Measurements from ENCODE around the gene GNG12. TPM values are rescaled to one million over a fixed set of nuclear protein-coding genes. Genes with fewer than 3 reads are reported as not detected.

Gene GNG12
- total RNA-seq, 1 experiment from 2014 or later: 102 TPM

- Histone ChIP-seq H3F3A (ENCODE audit: insufficient read depth, low read depth) (peaks cover 59% of the 10 kb centered on the region), H3K9me3 (ENCODE audit: insufficient read depth, low read depth) (no peaks in the 10 kb centered on the region), H3K27ac (peak overlapping the region; percentile 99), H3K27me3 (ENCODE audit: insufficient read depth, low read depth) (no peaks in the 10 kb centered on the region), H3K4me2 (peak overlapping the region; percentile 85), H2AFZ (no peak overlapping the region), H3K9me2 (ENCODE audit: insufficient read depth) (no peaks in the 10 kb centered on the region), H3K36me3 (ENCODE audit: low read depth) (peaks cover 15% of the 10 kb centered on the region), H4K20me1 (ENCODE audit: insufficient read depth) (no peaks in the 10 kb centered on the region), H3K4me1 (replicated peaks; ENCODE audit: insufficient read depth) (peaks cover 62% of the 10 kb centered on the region), H3K4me3 (peak overlapping the region; percentile 52; the same call in 1 of the 2 replicates), H3K79me2 (ENCODE audit: low read depth) (peaks cover 30% of the 10 kb centered on the region)
- TF ChIP-seq EZH2 (IDR thresholded peaks at IDR 0.05; ENCODE audit: low read depth) (no peak), CTCF (conservative IDR thresholded peaks at IDR 0.05) (no peak)
- ChIA-PET CTCF (no interaction called here), POLR2A (ENCODE audit: unreplicated experiment) (interaction anchor here (0.6 to 2.4 kb wide), 7 partner anchors 64 to 121 kb away, joined by 4 to 60 read pairs (median 5); no protein-coding TSS in a partner anchor)
- no TSS peak for BruUV-seq (replicated peaks)
- intact Hi-C loops (cut with micrococcal nuclease; ENCODE audit: unreplicated experiment): loop anchor here (1.0 to 10.0 kb wide), 4 partner anchors 37 to 749 kb away; no protein-coding TSS in a partner anchor
- DNase-seq: peak in 1 of 2 experiments; percentile 77
Observed at GRCh38 chr1:67683316-67683715, 150.0 kb downstream of the GNG12 start.

GRCh38 chr1:67682659-67683197 is 150.5 kb downstream of the GNG12 start:
- CTCF ChIA-PET: interaction anchor here (1.3 kb wide), 1 partner anchor 121 kb away, joined by 8 read pairs; no protein-coding TSS in a partner anchor
- Histone ChIP-seq H3K36me3 (ENCODE audit: low read depth) (peaks cover 9% of the 10 kb centered on the region), H3K4me2 (peak overlapping the region; percentile 85), H3K79me2 (ENCODE audit: low read depth) (peaks cover 24% of the 10 kb centered on the region), H3K27me3 (ENCODE audit: insufficient read depth, low read depth) (no peaks in the 10 kb centered on the region), H3K4me1 (replicated peaks; ENCODE audit: insufficient read depth) (peaks cover 56% of the 10 kb centered on the region), H3K4me3 (peak overlapping the region; percentile 52; the same call in 1 of the 2 replicates), H2AFZ (no peak overlapping the region), H3K27ac (peak overlapping the region; percentile 99), H3F3A (ENCODE audit: insufficient read depth, low read depth) (peaks cover 53% of the 10 kb centered on the region), H3K9me2 (ENCODE audit: insufficient read depth) (no peaks in the 10 kb centered on the region), H3K9me3 (ENCODE audit: insufficient read depth, low read depth) (no peaks in the 10 kb centered on the region), H4K20me1 (ENCODE audit: insufficient read depth) (no peaks in the 10 kb centered on the region)
- no TSS peak for BruUV-seq (replicated peaks)
- peak; percentile 34 to 96 for DNase-seq
- POLR2A ChIA-PET (ENCODE audit: unreplicated experiment): interaction anchor here (0.6 to 1.5 kb wide), 8 partner anchors 70 to 721 kb away, joined by 3 to 7 read pairs (median 5); no protein-coding TSS in a partner anchor
- intact Hi-C loops (cut with micrococcal nuclease; ENCODE audit: unreplicated experiment): loop anchor here (1.0 to 10.0 kb wide), 4 partner anchors 36 to 748 kb away; no protein-coding TSS in a partner anchor
- TF ChIP-seq CTCF (conservative IDR thresholded peaks at IDR 0.05): no peak
- no peak for TF ChIP-seq EZH2 (IDR thresholded peaks at IDR 0.05; ENCODE audit: low read depth)

DNA sequence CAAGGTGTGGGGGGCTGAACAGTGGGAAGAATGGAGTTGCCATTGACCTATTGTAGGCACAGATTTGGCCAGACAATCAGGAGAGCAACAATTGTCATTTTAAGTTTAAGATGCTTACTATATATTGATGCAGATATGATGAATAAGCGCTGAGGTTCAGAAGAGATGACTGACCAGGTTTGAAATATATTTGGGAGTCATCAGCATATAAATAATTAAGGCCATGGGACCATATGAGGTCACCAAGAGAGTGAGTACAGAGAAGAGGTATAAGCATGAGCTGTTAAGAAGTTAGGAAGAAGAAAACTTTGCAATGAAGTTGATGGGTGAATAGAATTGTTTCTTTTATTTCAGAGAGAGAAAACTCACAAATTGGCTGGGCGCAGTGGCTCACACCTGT is 152.8 kb downstream of the GNG12 start:
- intact Hi-C loops (cut with micrococcal nuclease; ENCODE audit: unreplicated experiment): loop anchor here (5.0 to 10.0 kb wide), 2 partner anchors 48 to 746 kb away; no protein-coding TSS in a partner anchor
- Histone ChIP-seq H3K4me3 (no peak overlapping the region), H4K20me1 (ENCODE audit: insufficient read depth) (no peaks in the 10 kb centered on the region), H3K4me1 (replicated peaks; ENCODE audit: insufficient read depth) (peaks cover 54% of the 10 kb centered on the region), H3K79me2 (ENCODE audit: low read depth) (peaks cover 3% of the 10 kb centered on the region), H3K4me2 (no peak overlapping the region), H3F3A (ENCODE audit: insufficient read depth, low read depth) (peaks cover 36% of the 10 kb centered on the region), H3K9me2 (ENCODE audit: insufficient read depth) (no peaks in the 10 kb centered on the region), H2AFZ (no peak overlapping the region), H3K27me3 (ENCODE audit: insufficient read depth, low read depth) (no peaks in the 10 kb centered on the region), H3K9me3 (ENCODE audit: insufficient read depth, low read depth) (no peaks in the 10 kb centered on the region), H3K27ac (0 out of 2 replicates have a peak overlapping the region, but pooled peaks have one; percentile 99), H3K36me3 (ENCODE audit: low read depth) (no peaks in the 10 kb centered on the region)
- BruUV-seq (replicated peaks): no TSS peak
- ChIA-PET POLR2A (ENCODE audit: unreplicated experiment) (no interaction called here), CTCF (no interaction called here)
- TF ChIP-seq EZH2 (IDR thresholded peaks at IDR 0.05; ENCODE audit: low read depth) (no peak), CTCF (conservative IDR thresholded peaks at IDR 0.05) (no peak)
- no peak for DNase-seq

Measured in PC-9 (cell line).